Cardiac fibroblast (primary cell): Measurements from ENCODE around the gene RBBP5.

ENCODE experiments used
- DNase-seq, 2 donors: peaks; one replicate each; pipeline versions ENCODE4 v3.0.0 to v3.0.0-alpha.2; 2010; ENCODE audit warnings: low read depth in 2 of 2
- H3K4me3 ChIP-seq, 2 donors: replicated peaks in 1 of 2; 1 replicate in 1 of 2; 2 replicates in 1 of 2; pipeline ENCODE4 v1.5.1; 2011; ENCODE audit warnings: low read depth in 2 of 2, low read length in 2 of 2, mild to moderate bottlenecking in 2 of 2, moderate library complexity in 1 of 2
- TF ChIP-seq, protein P1 (sequence below): IDR thresholded peaks from one replicate; pipeline ENCODE4 v1.5.1; 2011; ENCODE audit warnings: low read depth, mild to moderate bottlenecking, low read length, inconsistent platforms

Gene RBBP5

GRCh38 chr1:205047764-205048231, 74.0 kb downstream of the RBBP5 start:
- TF ChIP-seq, protein P1, sequence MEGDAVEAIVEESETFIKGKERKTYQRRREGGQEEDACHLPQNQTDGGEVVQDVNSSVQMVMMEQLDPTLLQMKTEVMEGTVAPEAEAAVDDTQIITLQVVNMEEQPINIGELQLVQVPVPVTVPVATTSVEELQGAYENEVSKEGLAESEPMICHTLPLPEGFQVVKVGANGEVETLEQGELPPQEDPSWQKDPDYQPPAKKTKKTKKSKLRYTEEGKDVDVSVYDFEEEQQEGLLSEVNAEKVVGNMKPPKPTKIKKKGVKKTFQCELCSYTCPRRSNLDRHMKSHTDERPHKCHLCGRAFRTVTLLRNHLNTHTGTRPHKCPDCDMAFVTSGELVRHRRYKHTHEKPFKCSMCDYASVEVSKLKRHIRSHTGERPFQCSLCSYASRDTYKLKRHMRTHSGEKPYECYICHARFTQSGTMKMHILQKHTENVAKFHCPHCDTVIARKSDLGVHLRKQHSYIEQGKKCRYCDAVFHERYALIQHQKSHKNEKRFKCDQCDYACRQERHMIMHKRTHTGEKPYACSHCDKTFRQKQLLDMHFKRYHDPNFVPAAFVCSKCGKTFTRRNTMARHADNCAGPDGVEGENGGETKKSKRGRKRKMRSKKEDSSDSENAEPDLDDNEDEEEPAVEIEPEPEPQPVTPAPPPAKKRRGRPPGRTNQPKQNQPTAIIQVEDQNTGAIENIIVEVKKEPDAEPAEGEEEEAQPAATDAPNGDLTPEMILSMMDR = no peak
- H3K4me3 ChIP-seq = no peak overlapping the region
- no peak for DNase-seq

DNA sequence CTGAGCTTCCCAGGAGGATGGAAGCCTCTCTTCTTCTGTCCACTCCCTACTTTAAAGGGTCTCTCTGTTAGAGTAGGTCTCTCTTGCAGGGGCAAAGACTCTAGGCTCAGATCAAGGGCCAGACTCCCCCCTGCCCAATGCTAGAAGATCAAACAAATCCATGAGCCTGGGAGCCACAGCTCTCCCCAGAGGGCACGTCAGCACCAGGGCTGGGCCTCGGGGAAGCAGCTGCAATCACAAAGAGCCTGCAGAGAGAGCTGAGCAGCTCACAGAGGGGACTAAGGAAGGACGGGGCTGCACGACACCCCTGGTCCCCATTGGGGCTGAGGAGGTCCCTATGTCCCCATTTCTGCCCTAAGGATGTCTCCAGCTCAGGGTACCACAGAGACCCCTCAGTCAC, 74.9 kb downstream of the RBBP5 start:
- DNase-seq = no peak
- TF ChIP-seq, protein P1 = no peak
- H3K4me3 ChIP-seq = no peak overlapping the region

DNA sequence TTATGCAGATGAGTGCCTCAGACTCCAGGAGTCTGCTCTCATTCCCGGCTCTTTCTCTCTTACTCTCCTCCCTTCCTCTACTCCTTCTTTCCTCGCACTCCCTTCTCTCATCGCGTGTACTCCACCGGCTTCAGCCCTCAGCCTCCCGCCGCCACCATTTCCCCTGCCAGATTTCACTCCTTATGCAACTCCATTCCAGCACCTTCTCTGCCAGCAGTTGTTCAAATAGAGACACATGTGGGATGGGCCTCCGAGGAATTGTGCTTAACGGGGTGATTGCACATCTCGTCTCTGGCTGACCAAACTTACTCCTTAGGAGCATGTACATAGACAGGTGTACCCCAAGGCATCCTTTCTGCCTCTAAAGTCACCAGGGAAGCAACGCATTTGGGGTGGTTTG, 76.6 kb downstream of the RBBP5 start:
- no peak overlapping the region for H3K4me3 ChIP-seq
- no peak for DNase-seq
- TF ChIP-seq, protein P1 = no peak

- no peak overlapping the region for H3K4me3 ChIP-seq
- TF ChIP-seq, protein P1 = no peak
- no peak for DNase-seq
Measured at GRCh38 chr1:205044741-205045140, 77.0 kb downstream of the RBBP5 start.

DNA sequence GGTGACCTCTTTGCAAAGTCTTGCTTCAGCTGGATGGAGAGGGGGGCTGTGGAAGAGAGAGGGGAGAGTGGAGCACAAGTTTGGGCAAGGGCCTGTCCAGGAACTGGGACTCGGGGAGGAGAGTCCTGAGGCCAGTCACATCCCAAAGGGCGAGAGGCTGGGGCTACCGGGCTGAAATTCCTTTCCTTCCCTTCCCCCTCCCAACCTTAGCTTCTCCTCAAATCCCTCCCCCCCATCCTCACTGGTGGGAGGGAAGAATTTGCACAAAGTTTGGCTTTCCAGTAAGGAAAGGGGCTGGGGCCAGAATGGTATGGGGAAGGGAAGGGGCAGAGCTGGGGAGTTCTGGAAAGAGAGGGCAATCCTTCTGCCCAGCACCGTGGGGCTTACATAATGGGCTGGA, 77.9 kb downstream of the RBBP5 start:
- DNase-seq = no peak
- H3K4me3 ChIP-seq = no peak overlapping the region
- TF ChIP-seq, protein P1 = no peak

DNA sequence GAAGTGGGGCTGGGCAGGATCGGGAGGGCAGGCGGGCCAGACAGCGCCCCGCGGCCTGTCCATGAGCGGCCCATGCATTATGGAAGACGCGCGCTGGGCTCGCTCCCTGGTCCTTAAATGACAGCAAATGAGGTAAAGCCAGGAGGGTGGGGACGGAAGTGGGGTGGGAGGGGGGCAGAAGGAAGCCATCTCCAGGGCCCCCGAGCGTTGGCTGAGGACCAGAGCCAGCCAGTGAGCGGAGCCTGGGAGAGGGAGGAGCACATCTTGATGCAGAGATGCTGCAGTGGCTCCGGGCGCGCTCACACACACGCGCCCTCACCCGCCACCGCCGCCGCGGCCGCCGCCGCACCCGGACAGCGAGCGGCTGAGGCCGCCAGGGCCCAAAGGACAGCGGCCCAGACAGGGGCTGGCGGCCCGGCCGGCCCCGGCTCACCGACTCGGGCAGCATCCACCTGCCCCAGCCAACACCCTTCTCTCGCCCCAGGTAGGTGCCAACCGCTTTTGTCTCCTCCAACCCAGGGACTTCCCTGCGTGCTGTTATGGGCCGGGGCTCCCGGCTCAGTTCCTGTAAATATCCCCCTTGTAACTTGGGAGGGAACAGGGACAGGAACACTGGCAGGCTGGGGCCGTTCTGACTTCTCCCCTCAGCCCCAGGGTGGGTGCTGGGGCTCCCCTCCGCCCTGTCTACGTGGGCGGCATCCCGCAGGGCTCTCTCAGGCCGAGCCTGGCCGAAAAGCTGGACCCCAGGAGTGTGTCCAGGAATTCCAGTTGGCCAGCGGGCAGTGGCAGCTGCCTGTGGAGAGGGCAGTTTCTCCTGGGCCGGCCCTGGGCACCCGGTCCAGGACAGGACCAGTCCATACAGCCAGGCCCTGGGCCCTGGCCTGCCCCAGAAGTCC, 78.6 kb downstream of the RBBP5 start, which contains the start of gene CNTN2:
Gene CNTN2, plus strand, starts transcription at position 302 of the 896 bp plus-strand sequence. CDS start 9,974 bp downstream, outside the sequence.
- TF ChIP-seq, protein P1 = no peak
- H3K4me3 ChIP-seq = no peak within 1 kb of the TSS
- DNase-seq = no peak
